Right lobe of liver (tissue), 4 donors: ENCODE measurements around the gene MDFIC2.

Source experiments
- CTCF ChIP-seq, 4 donors: fragments of 200-600 bp in 3 of 4; fragments of 450-650 bp in 1 of 4; IDR thresholded peaks; one replicate each; pipeline versions ENCODE4 v1.5.1 to v1.8.0; 2016 to 2022; ENCODE audit warnings: antibody characterized with exemption in 4 of 4, mild to moderate bottlenecking in 2 of 4
- POLR2A ChIP-seq: fragments of 450-650 bp; IDR thresholded peaks from one replicate; pipeline ENCODE4 v1.6.1; 2017; ENCODE audit warnings: antibody characterized with exemption, mild to moderate bottlenecking
- donor health status: DM: no; HTN: no; CAD: no.
- donor health status: DM: no; HTN: no; CAD: no.
- donor health status: DM: no; HTN: yes; CAD: no.

GRCh38 chr3:70248856-70249255 lies 63.6 kb downstream of the MDFIC2 start:
- TF ChIP-seq CTCF (IDR thresholded peaks at IDR 0.05) (no peak), POLR2A (no peak)
